Osteoblast (primary cell): ENCODE data around the gene GNPTAB. TPM values are rescaled to one million over a fixed set of nuclear protein-coding genes. Genes with fewer than 3 reads are reported as not detected.

ENCODE experiments used
- DNase-seq: peaks from one replicate; pipeline ENCODE4 v3.0.0; 2011; ENCODE audit warnings: low spot score, mixed read lengths; ENCODE audit not compliant: insufficient read length; ENCODE audit errors: missing footprints
- H2AFZ ChIP-seq: 2 replicates; pipeline ENCODE4 v1.6.0; 2011; ENCODE audit warnings: mild to moderate bottlenecking, low read length
- H3K27ac ChIP-seq: 2 replicates; pipeline ENCODE4 v1.5.1; 2011; ENCODE audit warnings: mild to moderate bottlenecking, low read depth, low read length, moderate library complexity
- H3K27me3 ChIP-seq: 2 replicates; pipeline ENCODE4 v1.6.0; 2012; ENCODE audit warnings: mild to moderate bottlenecking, control low read depth, inconsistent platforms, low read length, moderate library complexity; ENCODE audit not compliant: insufficient read depth
- H3K36me3 ChIP-seq: 2 replicates; pipeline ENCODE4 v1.5.1; 2011; ENCODE audit warnings: mild to moderate bottlenecking, low read length, control low read depth, moderate library complexity; ENCODE audit not compliant: insufficient read depth
- H3K4me1 ChIP-seq: 2 replicates; pipeline ENCODE4 v1.5.1; 2011; ENCODE audit warnings: mild to moderate bottlenecking, low read length, control low read depth, moderate library complexity; ENCODE audit not compliant: insufficient read depth
- H3K4me2 ChIP-seq: 2 replicates; pipeline ENCODE4 v1.6.0; 2011; ENCODE audit warnings: mild to moderate bottlenecking, low read length; ENCODE audit not compliant: insufficient read depth
- H3K4me3 ChIP-seq: fragments of 200-600 bp; sonication (generic); 3 replicates; pipeline ENCODE4 v1.5.1; 2012; ENCODE audit warnings: mild to moderate bottlenecking, low read length, inconsistent platforms; ENCODE audit not compliant: insufficient read depth
- H3K79me2 ChIP-seq: 2 replicates; pipeline ENCODE4 v1.6.0; 2012; ENCODE audit warnings: mild to moderate bottlenecking, low read length, control low read depth, inconsistent platforms; ENCODE audit not compliant: insufficient read depth
- H3K9me3 ChIP-seq: 2 replicates; pipeline ENCODE4 v1.5.1; 2011; ENCODE audit warnings: low read depth, low read length, control low read depth
- H4K20me1 ChIP-seq: 2 replicates; pipeline ENCODE4 v1.6.0; 2012; ENCODE audit warnings: mild to moderate bottlenecking, low read length, control low read depth; ENCODE audit not compliant: insufficient read depth
- CTCF ChIP-seq: IDR thresholded peaks from 2 replicates; pipeline ENCODE4 v1.5.1; 2011; ENCODE audit warnings: mild to moderate bottlenecking, low read depth, low read length, moderate library complexity; ENCODE audit errors: extremely low read depth
- total RNA-seq: library from RNA; depleted of rRNA; stranded (reverse); fragments of >200 nt; gene quantifications from 2 replicates; pipeline ENCODE4 v1.2.3, GENCODE V29; 2012

The GNPTAB gene
- total RNA-seq, 1 donor = 93.0 TPM

GRCh38 chr12:101780599-101780998 is 50.2 kb downstream of the GNPTAB start:
- H3K4me1 ChIP-seq = peaks cover 21% of the 10 kb centered on the region
- H3K27me3 ChIP-seq = no peaks in the 10 kb centered on the region
- no peaks in the 10 kb centered on the region for H4K20me1 ChIP-seq
- no peak for DNase-seq
- peaks cover 10% of the 10 kb centered on the region for H3K36me3 ChIP-seq
- H3K4me2 ChIP-seq = no peak overlapping the region
- TF ChIP-seq CTCF = no peak
- H3K27ac ChIP-seq = no peak overlapping the region
- H3K4me3 ChIP-seq = no peak overlapping the region
- H3K79me2 ChIP-seq = no peaks in the 10 kb centered on the region
- no peaks in the 10 kb centered on the region for H3K9me3 ChIP-seq
- H2AFZ ChIP-seq = no peak overlapping the region

GRCh38 chr12:101779626-101780025 is 51.1 kb downstream of the GNPTAB start:
- TF ChIP-seq CTCF = no peak
- no peaks in the 10 kb centered on the region for H3K9me3 ChIP-seq
- H2AFZ ChIP-seq = no peak overlapping the region
- peaks cover 10% of the 10 kb centered on the region for H3K36me3 ChIP-seq
- no peak overlapping the region for H3K4me2 ChIP-seq
- H3K27me3 ChIP-seq = no peaks in the 10 kb centered on the region
- peaks cover 16% of the 10 kb centered on the region for H3K4me1 ChIP-seq
- H3K27ac ChIP-seq = no peak overlapping the region
- no peaks in the 10 kb centered on the region for H3K79me2 ChIP-seq
- DNase-seq = no peak
- H4K20me1 ChIP-seq = no peaks in the 10 kb centered on the region
- H3K4me3 ChIP-seq = no peak overlapping the region

GRCh38 chr12:101779200-101779599 is 51.6 kb downstream of the GNPTAB start:
- H3K4me2 ChIP-seq = no peak overlapping the region
- no peak for TF ChIP-seq CTCF

GRCh38 chr12:101777978-101778377 is 52.8 kb downstream of the GNPTAB start:
- Histone ChIP-seq H3K4me3 (no peak overlapping the region), H3K36me3 (peaks cover 10% of the 10 kb centered on the region), H3K9me3 (no peaks in the 10 kb centered on the region), H3K27me3 (no peaks in the 10 kb centered on the region), H3K27ac (no peak overlapping the region), H3K4me2 (no peak overlapping the region), H3K4me1 (peaks cover 12% of the 10 kb centered on the region), H3K79me2 (no peaks in the 10 kb centered on the region), H2AFZ (no peak overlapping the region), H4K20me1 (peaks cover 4% of the 10 kb centered on the region)
- no peak for TF ChIP-seq CTCF
- DNase-seq = no peak

More at GRCh38 chr12:101779200-101779599, 51.6 kb downstream of the GNPTAB start:
- Histone ChIP-seq H3K9me3 (no peaks in the 10 kb centered on the region), H3K4me1 (peaks cover 16% of the 10 kb centered on the region), H3K36me3 (peaks cover 10% of the 10 kb centered on the region), H3K27ac (no peak overlapping the region), H3K4me3 (no peak overlapping the region), H3K27me3 (no peaks in the 10 kb centered on the region), H3K79me2 (no peaks in the 10 kb centered on the region), H2AFZ (no peak overlapping the region), H4K20me1 (no peaks in the 10 kb centered on the region)
- no peak for DNase-seq
